CD4-positive, alpha-beta T cell treated with Interleukin-12 subunit alpha and Interleukin-12 subunit beta, for 1 hour (primary cell): ENCODE measurements around the gene ZBTB48.
"Not testable (repeated sequence)": the region's sequence is repeated elsewhere in the genome, so short reads cannot be mapped to it uniquely, and the experiment has no call there.

Experiments used
- DNase-seq: peaks from one replicate; pipeline ENCODE4 v3.0.0-alpha.2; 2020

Gene ZBTB48

DNA sequence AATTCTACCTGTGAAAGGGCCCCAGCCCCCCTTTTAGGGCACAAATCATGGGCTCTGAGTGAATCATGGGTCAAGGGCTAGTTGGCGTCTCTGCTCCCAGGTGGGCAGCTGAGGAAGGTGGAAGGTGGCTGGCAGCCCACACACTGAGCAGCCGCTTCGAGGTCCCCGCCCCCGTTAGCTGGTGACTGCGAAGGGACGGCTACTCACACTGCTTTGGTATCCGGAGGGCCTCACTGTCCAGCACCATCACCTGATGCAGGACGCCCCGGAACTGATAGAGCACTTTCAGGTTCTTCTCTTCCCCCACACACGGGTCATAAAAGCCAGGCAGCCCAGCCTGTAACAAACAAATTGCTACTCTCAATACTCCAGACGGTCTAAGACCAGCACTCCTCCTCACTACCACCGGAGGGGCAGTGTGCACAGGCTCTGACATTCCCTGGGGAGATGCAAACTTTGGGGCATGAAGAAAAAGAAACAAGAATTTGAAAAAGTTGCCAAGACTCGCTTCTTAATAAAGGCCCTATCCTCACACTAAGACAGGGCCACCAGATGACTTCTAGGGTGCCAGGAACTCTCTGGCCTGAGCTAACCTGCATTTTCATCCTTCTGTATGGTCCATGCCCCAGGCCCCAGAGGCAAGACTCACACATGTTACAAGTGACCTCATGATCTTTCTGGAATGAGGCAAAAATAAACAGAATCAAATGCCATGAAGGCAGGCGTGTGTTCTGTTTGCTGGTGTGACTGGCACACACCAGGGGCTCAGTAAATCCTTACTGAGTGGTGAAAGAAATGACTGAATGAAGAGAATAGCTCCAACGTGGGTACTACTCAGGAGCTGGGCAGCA lies 56.3 kb downstream of the ZBTB48 start:
- DNase-seq, result no peak

DNA sequence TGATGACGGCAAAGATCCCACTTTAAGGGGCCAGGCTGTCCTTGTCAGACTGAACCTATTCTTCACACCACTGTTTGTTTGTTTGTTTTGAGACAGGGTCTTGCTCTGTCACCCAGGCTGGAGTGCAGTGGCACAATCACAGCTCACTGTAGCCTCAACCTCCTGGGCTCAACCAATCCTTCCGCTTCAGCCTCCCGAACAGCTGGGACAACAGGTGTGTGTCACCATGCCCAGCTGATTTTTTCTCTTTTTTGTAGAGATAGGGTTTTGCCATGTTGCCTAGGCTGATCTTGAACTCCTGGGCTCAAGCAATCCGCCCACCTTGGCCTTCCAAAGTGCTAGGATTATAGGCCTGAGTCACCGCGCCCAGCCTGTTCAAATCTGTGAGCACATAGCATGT lies 57.0 kb downstream of the ZBTB48 start:
- not testable (repeated sequence) for DNase-seq

DNA sequence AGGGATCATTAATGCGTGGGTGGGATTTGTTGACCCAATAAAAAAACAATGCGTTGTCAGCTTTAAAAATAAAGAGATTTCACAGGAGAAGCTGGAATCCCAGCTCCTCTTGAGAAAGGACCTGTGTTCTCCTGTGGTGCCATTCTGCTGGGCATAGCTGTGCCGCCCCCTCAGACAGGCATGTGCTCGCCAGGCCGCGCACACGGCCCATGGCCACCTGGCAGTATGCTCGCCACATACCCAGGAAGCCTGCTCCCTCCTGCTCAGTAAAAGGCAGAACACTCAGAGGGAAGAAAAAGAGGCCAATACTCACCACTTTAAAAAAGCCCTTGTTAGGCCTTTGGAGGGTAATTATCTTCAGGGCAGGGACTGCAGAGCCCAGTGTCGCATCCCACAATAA lies 58.0 kb downstream of the ZBTB48 start:
- no peak for DNase-seq

DNA sequence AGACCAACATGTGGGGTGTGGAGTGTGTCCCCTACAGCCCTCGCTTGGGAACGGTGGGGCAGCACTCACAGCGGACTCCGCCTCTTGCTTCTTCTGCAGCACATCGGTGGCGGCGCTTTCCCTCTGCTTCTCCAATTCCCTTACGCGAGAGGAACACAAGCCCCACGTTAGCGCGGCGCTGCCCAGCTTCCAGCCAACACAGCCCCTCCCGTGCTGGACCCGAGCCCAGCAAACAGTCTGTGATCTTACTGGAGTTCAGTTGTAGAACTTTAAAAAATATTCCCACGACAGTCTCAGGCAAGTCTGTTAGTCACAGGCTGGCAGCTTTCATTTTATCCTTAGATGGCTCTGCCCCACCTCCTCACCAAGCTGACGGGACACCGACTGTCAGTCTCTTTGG lies 58.4 kb downstream of the ZBTB48 start:
- DNase-seq, result no peak
